Measurements from ENCODE around the gene NLRP7. TPM values are rescaled to one million over a fixed set of nuclear protein-coding genes. Genes with fewer than 3 reads are reported as not detected.
"Not testable (repeated sequence)": the region's sequence is repeated elsewhere in the genome, so short reads cannot be mapped to it uniquely, and the experiment has no call there.

NLRP7 gene
- total and polyA plus RNA-seq, 2 of the 13 experiments (the other 11 are each of a cell fraction or from before 2014, with no cell fraction given), result not detected

- H3K4me3 ChIP-seq (replicated peaks in 1 of 3; ENCODE audit: insufficient read depth in 1 of 3, low read depth in 2 of 3, low read length in 3 of 3); H4K20me1 ChIP-seq (ENCODE audit: insufficient read depth, low read length); intact Hi-C loops (cut with micrococcal nuclease; ENCODE audit: unreplicated experiment); H3K9me3 ChIP-seq (ENCODE audit: low read length); CTCF ChIA-PET (ENCODE audit: low intra/inter-chr PET ratio, low total read pairs); H3K9ac ChIP-seq (ENCODE audit: insufficient read depth, low read depth, low read length); DNase-seq (ENCODE audit: low spot score); H3K79me2 ChIP-seq (ENCODE audit: insufficient read depth, low read length); H3K4me2 ChIP-seq (ENCODE audit: low read depth, low read length); H2AFZ ChIP-seq (ENCODE audit: low read length); H3K36me3 ChIP-seq (replicated peaks in 1 of 2; ENCODE audit: control insufficient read depth in 1 of 2, insufficient read depth in 2 of 2, low read length in 2 of 2); H3K4me1 ChIP-seq (ENCODE audit: insufficient read depth, low read length); H3K27ac ChIP-seq (ENCODE audit: extremely low read length, insufficient read depth, low read length); in situ Hi-C loops (cut with HindIII; ENCODE audit: extremely low pct_ligation_motif_present, low pct_unique_long_range_greater_than_20kb); BruUV-seq (replicated peaks); ATAC-seq; FAIRE-seq; POLR2A ChIA-PET: not testable (repeated sequence)
- WGBS (ENCODE audit: low lambda C conversion rate), result 3% methylated on average over 9 of the region's 11 CpGs
- peaks cover 2 to 23% of the 10 kb centered on the region in 2 experiments; a peak in 3 of 5 replicates for H3K27me3 ChIP-seq (ENCODE audit: control insufficient read depth in 1 of 2, insufficient read depth in 2 of 2, low read length in 2 of 2)
- peak; percentile 51 for TF ChIP-seq MNT (IDR thresholded peaks at IDR 0.05)
Measured at GRCh38 chr19:54943772-54944361, 3.5 kb downstream of the NLRP7 start.

GRCh38 chr19:54939538-54939937, 7.8 kb downstream of the NLRP7 start:
- H2AFZ ChIP-seq (ENCODE audit: low read length); H3K36me3 ChIP-seq (replicated peaks in 1 of 2; ENCODE audit: control insufficient read depth in 1 of 2, insufficient read depth in 2 of 2, low read length in 2 of 2); H3K4me1 ChIP-seq (ENCODE audit: insufficient read depth, low read length); FAIRE-seq; intact Hi-C loops (cut with micrococcal nuclease; ENCODE audit: unreplicated experiment); ATAC-seq; in situ Hi-C loops (cut with HindIII; ENCODE audit: extremely low pct_ligation_motif_present, low pct_unique_long_range_greater_than_20kb); H3K4me3 ChIP-seq (replicated peaks in 1 of 3; ENCODE audit: insufficient read depth in 1 of 3, low read depth in 2 of 3, low read length in 3 of 3); H3K4me2 ChIP-seq (ENCODE audit: low read depth, low read length); H3K79me2 ChIP-seq (ENCODE audit: insufficient read depth, low read length); CTCF ChIA-PET (ENCODE audit: low intra/inter-chr PET ratio, low total read pairs); H4K20me1 ChIP-seq (ENCODE audit: insufficient read depth, low read length); POLR2A ChIA-PET; H3K9ac ChIP-seq (ENCODE audit: insufficient read depth, low read depth, low read length); BruUV-seq (replicated peaks); H3K9me3 ChIP-seq (ENCODE audit: low read length); DNase-seq (ENCODE audit: low spot score); H3K27ac ChIP-seq (ENCODE audit: extremely low read length, insufficient read depth, low read length): not testable (repeated sequence)
- peaks cover 5 to 23% of the 10 kb centered on the region in 2 experiments; a peak in 3 of 5 replicates for H3K27me3 ChIP-seq (ENCODE audit: control insufficient read depth in 1 of 2, insufficient read depth in 2 of 2, low read length in 2 of 2)
- no CpG with 5 or more reads among the region's 28 CpGs for WGBS (ENCODE audit: low lambda C conversion rate)
